GM18505 (cell line): Measurements from ENCODE around the gene SNAPC4.

Experiments
- ATAC-seq: cut with Tn5 transposase; IDR thresholded peaks from one replicate; pipeline ENCODE4 v1.9.1; 2021; ENCODE audit not compliant: unreplicated experiment
- POLR2A ChIP-seq: IDR thresholded peaks from 4 replicates; pipeline ENCODE4 v1.6.1; 2011; ENCODE audit warnings: borderline replicate concordance; ENCODE audit not compliant: insufficient read depth, insufficient read length; ENCODE audit errors: extremely low read depth

The SNAPC4 gene

DNA sequence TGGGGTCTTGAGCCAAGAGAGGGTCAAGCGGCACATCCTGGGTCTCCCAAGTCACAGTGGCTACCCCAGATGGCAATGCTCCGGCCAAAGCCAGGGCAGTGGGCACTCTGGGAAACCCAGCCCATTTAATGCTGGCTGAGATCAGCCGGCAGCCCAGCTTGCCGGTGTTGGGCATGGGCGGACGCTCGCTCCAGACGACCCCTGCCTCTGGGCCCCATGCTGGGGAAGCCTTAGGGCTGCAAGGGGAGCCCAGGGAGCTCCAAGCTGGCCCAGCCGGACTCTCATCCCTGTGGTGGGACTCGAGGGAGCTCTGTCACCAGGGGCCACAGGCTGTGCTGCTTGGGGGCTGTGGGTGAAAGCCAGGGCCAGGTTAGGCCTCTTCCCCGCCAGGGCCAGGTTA, 20.6 kb downstream of the SNAPC4 start:
- no peak for ATAC-seq
- no peak for TF ChIP-seq POLR2A

DNA sequence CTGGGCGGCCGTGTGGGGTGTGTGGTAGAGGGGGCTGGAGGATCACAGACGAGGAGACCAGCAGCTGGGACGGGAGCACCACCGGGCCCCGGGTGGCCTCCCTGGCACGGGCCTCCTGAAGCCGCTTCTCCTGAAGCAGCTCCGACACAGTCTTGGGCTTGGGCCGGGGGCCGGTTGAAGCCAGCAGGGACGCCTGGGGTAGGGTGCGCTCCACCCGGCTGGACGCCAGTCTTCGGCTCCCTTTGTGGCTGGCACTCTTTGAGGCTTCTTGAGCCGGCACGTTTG, 21.0 kb downstream of the SNAPC4 start:
- TF ChIP-seq POLR2A: no peak

DNA sequence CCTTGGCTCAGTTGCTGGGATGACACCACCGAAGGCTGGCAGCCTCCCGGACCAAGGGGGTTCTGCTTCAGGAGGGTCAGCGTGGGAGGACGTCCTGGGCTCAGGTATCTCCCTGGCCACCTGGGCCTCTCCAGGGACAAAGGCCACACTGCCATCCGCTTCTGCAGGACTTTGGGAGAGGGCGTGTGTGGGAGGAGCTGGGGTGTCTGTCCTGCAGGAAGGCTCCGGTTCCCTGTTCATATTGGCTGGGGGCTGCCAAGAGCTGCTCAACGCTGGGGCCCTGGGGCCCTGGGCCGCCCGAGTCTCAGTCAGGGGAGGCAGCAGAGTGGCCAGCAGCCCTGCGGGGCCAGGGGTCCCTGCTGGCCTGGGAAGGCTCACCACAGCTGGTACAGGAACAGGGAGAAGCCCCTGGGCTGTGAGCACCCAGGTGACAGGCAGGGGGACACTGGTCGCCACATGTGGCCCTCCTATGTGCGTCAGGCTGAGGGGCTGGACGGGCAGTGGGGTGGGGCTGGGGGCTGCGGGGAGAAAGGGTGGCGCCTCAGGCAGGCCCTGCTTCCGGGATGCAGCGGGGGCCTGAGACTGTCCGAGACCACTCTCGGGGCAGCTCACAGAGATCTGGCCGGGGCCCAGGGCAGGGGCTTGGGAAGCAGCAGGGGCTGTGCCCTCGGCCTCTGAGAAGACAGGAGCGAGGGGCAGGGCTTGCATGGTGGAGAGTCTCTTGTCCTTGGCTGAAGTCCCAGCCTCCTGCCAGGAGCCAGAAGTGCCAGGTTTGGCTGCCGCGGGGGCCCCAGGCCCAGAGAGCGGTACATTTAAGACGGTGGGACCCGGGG, 21.6 kb downstream of the SNAPC4 start:
- TF ChIP-seq POLR2A: no peak
- ATAC-seq: no peak

More for the DNA sequence above, 21.0 kb downstream of the SNAPC4 start:
- ATAC-seq: no peak

DNA sequence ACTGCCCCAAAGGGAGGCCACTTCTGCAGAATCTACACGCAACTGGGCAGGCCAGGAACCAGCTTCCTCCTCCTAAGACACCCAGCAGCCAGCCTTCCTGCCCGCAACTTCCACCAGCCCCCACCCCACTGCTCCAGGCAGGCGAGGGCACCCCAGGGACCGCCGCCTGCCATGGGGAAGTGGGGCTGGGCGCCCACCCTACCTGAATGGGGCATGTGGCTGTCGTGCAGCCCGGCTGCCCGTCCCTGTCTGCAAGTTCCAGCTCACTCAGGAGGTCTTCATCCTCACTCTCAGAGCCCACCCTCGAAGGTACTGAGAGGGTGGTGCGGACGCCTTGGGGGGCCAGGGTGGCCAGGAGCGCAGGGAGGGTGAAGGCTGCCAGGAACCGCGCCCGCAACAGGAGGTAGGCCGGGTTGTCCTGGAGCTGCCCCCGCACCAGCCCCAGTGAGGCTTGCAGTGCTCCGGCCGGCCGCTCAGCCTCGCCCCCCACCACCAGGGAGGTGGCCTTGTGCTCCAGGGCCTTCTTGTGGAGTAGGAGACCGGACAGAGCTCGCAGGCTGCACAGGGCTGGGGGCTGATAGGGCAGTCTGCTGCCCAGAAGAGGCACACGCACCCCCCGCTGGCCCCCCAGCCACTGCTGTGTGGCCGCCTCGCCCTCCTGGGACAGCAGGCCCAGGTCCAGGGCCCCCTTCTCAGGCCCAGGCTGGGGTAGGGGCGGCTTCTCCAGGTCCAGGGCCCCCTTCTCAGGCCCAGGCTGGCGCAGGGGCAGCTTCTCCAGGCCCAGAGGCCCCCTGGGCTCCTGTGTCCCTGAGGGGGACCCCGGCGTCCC, 22.4 kb downstream of the SNAPC4 start:
- ATAC-seq: no peak
- TF ChIP-seq POLR2A: no peak

DNA sequence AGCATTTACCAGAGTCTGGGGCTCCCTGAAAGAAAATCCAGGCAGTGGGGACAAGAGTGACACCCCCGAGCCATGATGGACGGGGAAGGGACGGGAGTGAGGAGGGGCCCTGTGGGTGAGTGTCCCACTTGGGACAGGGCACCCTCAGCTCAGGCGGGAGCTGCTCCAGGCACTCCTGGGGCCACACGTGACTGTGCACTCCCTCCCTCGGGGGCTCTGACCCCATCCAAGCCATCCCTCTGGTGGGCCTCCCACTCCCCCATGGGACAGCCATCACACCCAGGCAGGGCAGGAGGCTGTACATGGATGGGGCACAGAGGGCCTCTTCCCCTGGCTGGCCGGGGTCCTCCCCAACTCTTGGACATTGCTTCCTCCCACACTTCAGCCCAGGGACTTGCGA, 23.5 kb downstream of the SNAPC4 start:
- no peak for TF ChIP-seq POLR2A
- ATAC-seq: no peak

DNA sequence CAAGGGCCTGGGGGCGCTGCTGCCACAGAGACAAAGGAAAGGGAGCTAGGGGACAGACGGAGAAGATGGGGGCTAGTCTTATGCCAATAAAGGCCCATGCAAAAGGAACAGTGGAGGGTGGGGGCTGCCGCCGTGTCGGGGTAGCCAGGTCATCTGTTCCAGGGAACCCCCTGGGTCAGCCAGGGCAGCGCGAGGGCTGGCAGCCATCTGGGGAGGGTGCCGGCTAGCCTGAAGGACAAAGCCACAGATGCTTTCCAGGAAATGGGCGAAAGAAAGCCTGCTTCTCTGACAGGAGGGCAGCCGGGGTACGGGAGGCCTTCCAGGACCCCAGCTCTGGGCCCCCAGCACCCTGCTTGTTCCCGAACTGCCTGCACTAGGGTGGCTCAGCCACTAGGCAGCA, 24.9 kb downstream of the SNAPC4 start:
- ATAC-seq: no peak
- no peak for TF ChIP-seq POLR2A

DNA sequence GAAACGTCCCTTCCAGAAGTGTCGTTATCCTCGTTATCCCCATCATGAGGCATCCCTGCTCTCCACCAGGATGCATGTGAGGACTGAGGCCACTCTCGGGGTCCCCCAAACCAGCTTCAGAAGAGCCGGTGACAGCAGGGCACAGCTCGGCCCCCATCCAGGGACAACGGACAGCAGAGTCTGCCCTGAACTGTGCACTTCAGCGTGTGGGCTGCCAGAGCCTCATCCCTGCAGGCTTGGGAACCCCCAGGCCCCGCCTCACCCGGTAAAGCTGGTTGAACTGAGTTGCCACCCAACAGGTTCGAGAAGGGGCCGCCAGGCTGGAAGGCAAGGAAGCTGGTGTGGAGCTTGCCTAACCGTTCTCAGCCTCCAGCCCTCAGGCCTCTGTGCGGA, 25.8 kb downstream of the SNAPC4 start:
- no peak for ATAC-seq
- TF ChIP-seq POLR2A: no peak

DNA sequence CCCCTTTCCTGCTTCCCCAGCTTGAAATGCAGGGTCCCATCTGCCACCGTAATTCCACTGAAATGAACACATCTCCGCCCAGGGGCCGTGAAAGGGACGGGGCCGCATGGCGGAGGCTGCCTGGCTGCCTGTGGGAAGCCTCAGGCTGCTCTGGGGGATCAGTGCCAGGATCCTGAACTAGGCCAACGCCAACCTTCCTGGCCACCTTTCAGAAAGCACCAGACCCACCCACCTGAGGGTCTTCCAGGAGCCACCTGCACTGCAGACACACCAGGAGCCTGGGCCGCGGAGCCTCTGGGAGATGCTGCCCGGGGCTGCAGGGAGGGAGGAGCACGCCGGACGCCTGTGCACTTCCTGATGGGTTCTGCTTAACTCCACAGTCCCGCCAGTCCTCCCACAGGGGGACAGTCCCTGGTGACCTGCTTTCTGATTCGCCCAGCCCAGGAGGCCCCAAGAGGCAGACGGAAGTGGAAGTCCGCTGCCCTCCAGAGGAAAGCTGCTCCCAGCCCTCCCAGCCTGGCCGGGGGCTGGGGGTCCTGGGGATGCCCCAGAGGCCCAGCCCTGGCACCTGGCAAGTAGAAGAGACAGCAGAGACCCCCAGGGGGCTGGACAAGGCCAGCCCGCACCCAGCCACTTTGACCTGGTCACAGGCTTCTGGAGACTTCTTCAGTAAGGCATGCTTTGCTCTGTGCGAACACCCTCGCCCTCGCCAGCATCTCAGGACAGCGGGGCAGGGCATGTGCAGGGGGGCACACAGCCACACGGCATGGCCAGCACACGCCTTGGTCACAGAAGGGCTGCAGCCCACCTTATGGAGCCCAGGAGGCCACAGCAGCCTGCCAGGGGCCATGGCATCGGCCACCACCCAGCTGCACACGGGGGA, 26.4 kb downstream of the SNAPC4 start, which contains the start of gene CARD9:
CARD9 (minus strand) TSS at position 370 of the 883 bp plus-strand sequence. CDS start 1,591 bp downstream, outside the sequence.
- ATAC-seq: no peak
- TF ChIP-seq POLR2A: no peak

DNA sequence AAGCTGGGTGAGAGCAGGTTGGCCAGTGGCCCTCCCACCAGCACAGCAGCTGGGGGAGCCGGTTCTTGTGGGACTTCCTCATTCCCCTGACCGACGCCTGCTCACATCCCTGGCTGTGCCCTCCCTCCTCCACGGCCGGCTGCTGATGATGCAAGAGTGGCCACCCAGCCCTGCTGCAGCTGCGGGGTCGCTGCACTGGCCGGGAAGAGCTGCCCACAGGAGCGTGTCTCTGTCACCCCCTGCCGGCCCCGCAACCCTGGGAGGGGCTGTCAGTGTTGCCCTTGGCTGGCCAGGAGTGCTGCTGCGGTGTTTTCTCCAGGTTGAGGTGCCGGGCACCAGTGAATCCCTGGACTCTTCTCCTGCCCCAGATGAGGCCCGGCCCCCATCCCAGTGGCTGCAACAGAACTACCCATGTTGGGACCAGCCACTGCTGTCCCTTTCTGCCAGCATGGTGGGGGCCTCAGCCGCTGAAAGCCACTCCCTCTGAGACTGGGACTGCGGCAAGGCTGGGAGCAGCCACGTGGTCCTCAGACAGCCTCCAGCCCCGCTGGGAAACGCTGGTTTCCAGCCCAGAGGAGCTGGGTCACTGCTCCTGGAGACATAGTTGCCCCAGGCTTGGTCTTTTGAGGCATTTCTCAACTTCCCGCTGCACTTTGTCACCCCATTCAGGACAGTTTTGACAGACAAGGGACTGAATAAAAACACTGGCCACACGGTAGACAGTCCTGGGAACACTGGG, 27.2 kb downstream of the SNAPC4 start:
- no peak for TF ChIP-seq POLR2A
- ATAC-seq: no peak

DNA sequence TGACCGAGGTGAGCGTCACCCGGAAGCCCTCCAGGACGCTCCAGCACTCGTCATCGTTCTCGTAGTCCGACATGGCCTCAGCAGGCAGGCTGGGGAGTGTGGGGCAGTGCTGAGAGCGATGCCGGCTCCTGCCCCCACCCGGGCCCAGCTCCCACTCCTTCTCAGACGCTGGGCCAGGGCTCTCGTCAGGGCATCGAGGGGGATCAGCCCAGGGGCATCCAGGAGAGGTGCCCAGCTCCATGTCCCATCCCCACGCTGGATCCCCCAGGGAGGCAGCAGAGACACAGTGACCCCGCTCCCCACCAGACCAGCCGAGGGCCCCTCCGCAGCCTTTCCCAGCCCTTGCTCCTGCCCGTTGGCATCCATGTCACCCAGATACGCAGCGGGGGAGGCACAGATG, 28.0 kb downstream of the SNAPC4 start:
- ATAC-seq: no peak
- TF ChIP-seq POLR2A: no peak

DNA sequence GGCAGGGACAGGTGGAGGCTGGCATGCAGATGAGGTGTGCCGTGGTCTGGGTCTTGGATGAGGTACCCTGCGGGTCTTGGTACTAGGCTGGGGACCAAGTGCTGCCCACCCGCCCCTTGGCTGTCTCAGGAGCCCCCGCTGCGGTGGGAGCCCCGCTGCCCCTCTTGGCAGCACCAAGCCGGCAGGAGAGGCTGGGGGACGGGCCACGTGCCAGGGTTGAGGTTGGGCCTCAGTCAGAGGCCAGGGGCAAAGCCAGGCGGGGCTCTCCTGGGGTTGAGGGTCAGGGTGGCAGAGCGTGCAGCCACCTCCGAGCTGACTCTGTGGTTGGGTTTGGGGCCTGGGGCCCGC, 28.5 kb downstream of the SNAPC4 start:
- ATAC-seq: no peak
- TF ChIP-seq POLR2A: no peak

DNA sequence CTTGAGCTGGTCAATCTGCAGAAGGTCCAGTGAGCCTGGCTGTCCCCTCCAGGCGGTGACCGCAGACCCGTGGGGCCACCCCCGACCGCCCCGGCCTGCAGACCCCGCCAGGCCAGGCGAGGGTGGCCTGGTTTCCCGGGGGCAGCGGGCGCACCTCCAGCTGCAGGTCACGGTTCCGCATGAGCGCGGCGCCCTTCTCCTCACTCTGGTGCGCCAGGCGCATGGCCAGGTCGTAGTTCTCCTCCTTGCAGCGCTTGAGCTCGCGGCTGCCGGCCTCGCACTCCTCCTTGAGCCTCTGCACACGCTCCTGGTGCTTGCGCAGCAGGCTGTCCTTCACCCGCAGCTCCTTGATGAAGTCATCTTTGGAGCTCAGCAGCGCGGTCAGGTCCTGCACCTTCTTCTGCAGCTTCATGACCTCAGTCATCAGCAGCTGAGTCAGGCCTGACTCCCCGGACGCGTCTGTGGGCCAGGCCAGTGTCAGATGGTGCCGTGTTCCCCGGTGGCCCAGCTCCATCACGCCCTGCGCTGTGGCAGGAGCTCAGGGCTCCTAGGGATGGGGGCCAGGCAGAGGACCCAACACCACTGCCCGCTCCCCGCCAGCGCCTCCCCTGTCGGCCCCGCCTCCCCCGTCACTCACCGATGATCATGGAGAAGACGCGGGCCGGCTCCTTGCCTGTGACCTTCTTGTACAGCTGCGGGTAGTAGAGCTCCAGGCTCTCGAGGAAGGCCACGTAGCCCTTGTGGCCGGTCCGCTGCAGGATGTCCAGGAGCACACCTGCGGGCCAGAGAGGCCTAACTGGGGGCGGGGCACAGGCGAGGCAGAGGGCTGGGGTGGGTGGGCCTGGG, 29.1 kb downstream of the SNAPC4 start:
- no peak for TF ChIP-seq POLR2A
- ATAC-seq: no peak

DNA sequence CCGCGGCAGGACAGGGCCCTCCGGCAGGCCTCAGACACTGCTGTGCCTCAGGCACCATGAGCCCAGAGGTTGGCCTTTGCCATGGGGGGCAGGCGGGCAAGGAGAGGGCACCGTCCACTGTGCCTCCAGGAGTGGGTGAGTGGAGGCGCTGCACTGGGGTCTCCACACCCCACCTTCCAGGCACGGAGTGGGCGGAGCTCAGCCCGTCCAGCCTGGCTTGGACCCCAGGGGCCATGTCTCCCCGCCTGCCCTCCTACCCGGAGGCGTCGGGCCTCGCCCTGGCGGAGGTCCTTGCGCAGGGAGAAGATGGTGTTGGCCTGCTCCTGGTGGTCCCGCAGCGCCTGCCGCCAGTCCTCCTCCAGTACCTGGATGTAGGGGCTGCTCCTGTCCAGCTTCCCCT, 29.9 kb downstream of the SNAPC4 start:
- no peak for TF ChIP-seq POLR2A
- no peak for ATAC-seq

DNA sequence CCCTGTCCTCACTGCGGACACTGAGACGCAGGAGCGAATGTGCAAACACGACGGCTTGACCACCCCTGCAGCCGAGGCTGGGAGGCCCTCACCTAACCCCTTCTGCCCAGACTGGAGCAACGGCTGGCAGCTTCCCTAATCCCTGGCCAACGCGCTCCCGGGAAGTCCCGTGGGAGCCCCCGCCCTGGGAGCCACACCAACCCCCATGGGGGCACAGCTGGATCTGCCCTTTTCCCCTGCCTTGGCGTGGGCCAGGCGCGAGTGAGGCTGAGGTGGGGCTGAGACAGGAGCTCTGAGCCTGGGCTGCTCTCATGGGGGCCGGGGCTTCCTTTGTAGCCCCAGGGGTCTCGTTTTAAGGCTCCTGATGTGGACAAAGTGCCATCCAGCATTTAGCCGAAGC, 31.8 kb downstream of the SNAPC4 start:
- no peak for TF ChIP-seq POLR2A

More for the DNA sequence above, 31.8 kb downstream of the SNAPC4 start:
- no peak for ATAC-seq
